A673 (cell line): ENCODE data around the gene DBF4.

ENCODE experiments used
- CTCF ChIP-seq: fragments of 300-800, 200-600 bp; sonication (generic); conservative IDR thresholded peaks from 2 replicates; pipeline ENCODE4 v1.5.1; 2017; ENCODE audit warnings: low read depth, mild to moderate bottlenecking, antibody characterized with exemption, low read length, moderate library complexity, mixed read lengths
- EZH2 ChIP-seq: fragments of 200-600 bp; sonication (generic); IDR thresholded peaks from 2 replicates; pipeline ENCODE4 v1.6.1; 2017; ENCODE audit warnings: borderline replicate concordance, low read depth, mild to moderate bottlenecking, mixed read lengths, antibody characterized with exemption, low read length; ENCODE audit not compliant: poor library complexity, severe bottlenecking

- no peak for TF ChIP-seq CTCF
- TF ChIP-seq EZH2, result no peak
Measured at GRCh38 chr7:87926581-87927461, 50.5 kb downstream of the DBF4 start.
